Activated CD8-positive, alpha-beta memory T cell treated with anti-CD3 and anti-CD28 coated beads for 48 hours (primary cell): ENCODE data around the gene CCSER2.
"Not testable (repeated sequence)": the region's sequence is repeated elsewhere in the genome, so short reads cannot be mapped to it uniquely, and the experiment has no call there.

Source experiments
- DNase-seq, 3 experiments: peaks; one replicate each; pipeline ENCODE4 v3.0.0-alpha.2; 2020; ENCODE audit warnings: low read depth in 2 of 3, low spot score in 2 of 3

The CCSER2 gene

DNA sequence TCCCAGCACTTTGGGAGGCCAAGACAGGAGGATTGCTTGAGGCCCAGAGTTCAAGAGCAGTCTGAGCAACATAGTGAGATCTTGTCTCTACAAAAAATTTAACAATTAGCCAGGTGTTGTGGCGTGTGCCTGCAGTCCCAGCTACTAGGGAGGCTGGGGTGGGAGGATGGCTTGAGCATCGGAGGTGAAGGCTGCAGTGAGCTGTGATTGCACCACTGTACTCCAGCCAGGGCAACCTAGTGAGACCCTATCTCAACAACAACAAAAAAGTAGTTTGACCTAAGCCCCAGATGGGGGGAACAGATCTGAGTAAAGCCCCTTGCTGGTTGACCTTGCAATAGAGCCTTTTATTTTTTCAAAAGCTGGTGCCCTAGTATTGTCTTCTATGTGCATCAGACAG is 15.6 kb upstream of the CCSER2 start:
- no peak for DNase-seq

DNA sequence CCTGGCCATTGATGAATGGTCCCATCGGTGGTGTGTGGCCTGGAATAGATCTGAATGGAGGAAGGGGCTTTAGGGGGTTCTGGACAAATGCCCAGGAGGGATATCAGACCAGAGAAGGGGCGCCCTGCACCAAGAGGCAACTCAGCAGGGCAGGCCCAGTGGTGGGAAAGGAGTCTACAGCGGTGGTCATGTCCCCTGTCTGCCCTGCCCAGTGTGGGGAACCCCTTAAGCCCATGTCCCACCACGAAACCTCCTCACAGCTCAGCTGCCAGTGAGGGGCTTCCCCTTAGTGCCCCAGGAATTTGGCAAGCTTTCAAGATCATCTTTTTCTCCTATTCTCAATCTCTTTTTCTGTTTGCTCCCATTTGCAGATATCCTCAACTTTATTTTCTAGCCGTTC is 14.1 kb upstream of the CCSER2 start:
- no peak for DNase-seq

DNA sequence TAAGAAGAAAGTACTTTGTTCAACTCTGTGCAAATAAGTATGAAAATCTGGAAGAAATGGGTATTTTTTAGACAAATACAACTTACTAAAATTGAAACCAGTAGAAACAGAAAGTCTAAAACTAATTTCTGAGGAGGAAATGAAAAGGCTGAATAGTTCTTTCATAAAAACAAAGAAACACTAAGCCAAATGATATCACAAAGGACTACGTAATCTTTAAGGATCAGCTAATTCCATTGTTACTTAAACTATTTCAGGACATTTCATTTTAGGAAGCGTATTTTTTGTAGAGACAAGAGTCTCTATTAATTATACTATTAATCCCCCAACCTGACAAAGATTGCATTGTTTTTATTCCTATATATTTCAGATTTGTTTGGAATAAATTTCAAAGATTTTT is 11.2 kb upstream of the CCSER2 start:
- DNase-seq, result no peak

DNA sequence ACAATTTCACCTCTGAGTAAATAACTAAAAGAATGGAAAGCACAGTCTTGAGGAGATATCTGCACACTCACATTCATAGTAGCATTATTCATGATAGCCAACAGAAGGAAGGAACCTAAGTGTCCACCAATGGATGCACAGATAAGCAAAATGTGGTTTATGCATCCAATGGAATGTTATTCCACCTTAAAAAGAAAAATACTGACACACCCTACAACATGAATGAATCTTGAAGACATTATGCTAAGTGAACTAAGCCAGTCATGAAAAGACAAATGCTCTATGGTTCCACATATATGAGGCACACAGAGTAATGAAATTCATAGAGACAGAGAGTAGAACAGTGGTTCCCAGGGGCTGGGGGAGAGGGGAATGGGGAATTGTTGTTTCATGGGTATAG is 6.5 kb upstream of the CCSER2 start:
- no peak for DNase-seq

DNA sequence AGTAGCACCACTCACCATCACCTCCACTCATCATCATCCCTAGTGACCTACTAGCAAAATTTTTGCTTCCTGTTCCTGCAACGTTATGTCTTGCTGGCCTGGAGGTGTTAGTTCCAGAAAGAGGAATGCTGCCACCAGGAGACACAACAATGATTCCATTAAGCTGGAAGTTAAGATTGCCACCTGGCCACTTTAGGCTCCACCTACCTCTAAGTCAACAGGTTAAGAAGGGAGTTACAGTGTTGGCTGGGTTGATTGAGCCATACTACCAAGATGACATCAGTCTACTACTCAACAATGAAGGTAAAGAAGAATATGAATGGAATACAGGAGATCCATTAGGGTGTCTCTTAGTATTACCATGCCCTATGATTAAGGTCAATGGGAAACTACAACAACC is 4.8 kb upstream of the CCSER2 start:
- not testable (repeated sequence) for DNase-seq

DNA sequence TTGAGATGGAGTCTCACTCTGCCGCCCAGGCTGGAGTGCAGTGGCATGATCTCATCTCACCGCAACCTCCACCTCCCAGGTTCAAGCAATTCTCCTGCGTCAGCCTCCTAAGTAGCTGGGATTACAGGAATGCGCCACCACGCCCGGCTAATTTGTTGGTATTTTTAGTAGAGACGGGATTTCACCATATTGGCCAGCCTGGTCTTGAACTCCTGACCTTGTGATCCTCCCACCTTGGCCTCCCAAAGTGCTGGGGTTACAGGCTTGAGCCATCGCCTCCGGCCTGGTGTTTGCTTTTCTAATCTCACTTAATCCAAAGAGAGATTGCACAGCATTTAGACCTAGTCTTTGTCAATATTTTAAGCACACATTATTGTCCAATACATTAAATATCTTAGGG is 1.4 kb upstream of the CCSER2 start:
- not testable (repeated sequence) for DNase-seq

DNA sequence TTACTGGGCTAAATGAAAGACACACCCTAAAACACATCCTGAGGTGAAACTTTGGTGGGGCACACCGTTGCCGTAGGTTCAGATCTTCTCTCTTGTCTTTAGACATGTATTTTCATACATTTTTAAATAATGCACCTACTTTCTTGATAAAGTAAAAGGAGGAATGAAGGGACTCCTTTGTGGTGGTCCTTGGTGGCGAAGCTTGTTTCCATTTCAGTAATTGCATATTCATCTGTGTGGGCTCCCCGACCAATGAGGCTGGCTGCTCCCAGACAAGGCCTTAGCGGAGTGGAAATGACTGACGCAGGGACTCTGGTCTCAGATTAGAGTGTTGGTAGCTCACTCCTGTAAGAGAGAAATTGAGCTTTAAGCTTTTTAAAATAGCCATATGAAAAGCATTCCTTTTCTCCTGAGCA is 815 bp downstream of the CCSER2 start:
- DNase-seq, result peak in 1 of 3 experiments; percentile 53

DNA sequence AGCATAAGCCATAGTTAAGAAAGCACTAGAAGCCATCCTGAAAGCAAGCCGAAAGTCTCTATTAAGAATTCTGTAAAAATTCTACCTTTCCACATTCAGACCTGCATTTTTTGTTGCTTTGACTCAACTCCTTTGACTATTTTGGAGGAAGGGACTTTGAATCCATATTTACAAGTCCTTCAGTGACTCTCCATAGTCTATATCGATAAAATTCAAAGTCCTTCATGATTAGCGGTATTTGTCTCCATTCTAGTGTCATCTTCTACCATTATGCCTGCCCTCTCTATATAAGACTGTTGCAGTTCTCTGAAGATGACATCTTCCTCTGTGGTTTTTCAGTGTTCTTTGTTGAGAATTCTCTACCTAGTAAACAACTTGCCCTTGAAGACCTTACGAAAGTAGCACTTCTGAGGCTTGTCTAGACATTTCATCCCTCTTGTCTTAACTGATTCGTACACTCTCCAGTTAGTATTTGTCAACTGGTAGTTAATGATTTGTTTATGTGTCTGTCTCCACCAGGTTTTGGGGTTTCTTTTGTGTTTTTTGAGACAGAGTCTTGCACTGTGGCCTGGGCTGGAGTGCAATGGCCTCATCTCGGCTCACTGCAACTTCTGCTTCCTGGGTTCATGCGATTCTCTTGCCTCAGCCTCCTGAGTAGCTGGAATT is 1.7 kb downstream of the CCSER2 start:
- DNase-seq, result no peak

DNA sequence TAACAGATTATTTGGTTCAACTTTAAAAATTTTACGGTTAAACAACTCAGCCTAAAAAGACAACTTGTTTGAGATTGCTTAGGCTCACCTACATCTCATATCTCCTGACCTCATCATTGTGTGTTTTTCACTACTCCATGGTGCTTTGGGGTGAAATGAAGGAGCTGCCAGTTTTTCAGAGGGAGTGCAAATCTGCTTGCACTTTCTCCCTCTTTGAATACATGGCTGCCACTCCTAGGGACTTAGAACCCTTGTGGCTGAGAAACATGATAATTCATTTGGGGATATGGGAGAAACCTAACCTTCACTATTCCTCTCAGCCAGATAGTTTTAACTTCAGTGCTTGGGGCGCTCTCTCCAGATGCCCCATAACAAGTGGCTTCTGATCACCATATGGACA is 2.7 kb downstream of the CCSER2 start:
- no peak for DNase-seq

DNA sequence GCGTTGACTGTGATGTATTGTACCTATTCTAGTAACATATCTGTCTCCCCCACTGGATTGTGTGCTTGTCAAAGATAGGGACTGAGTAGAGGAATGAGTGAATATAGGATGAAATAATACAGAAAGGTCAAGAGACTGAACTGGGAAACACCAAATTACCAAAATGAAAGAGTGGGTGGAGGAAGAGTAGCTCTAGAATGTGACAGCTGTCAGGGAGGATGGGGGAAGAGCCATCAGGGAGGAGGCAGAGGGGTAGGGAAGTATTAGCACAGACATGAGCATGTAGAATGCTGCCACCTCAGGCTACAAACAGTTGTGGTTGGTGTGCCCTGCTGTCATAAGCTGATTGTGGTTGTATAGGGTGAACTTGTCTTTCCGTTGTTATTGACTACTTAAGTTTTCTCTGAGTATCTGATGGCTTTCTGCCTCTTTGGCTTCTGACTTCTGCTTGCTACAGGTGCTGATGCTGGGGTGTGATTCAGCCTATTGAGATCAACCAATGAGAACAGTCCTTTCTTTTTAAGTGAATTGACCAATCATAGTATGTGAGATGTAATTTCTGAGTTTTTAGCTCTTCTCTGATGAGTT is 5.6 kb downstream of the CCSER2 start:
- DNase-seq, result peak in 2 of 3 experiments; percentile 31 to 37

DNA sequence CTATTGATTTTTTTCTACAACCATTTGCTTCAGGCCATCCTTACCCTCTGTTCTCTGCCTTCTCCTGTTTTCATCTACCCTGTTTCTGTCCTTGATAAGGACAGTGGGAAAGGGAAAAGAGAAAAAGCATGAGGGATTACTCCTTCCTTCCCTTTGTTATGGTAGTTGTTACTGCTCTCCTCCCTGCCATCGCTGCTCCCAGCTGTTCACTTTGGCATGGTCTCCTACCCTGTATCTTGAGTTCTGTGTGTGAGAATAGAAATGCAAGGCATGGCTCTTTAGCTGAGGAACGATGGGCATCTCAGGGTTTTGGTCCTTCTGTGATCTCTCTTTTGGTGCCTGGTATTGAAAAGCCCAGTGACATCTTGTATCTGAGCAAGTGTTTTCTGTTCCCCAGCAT is 6.4 kb downstream of the CCSER2 start:
- DNase-seq, result no peak

DNA sequence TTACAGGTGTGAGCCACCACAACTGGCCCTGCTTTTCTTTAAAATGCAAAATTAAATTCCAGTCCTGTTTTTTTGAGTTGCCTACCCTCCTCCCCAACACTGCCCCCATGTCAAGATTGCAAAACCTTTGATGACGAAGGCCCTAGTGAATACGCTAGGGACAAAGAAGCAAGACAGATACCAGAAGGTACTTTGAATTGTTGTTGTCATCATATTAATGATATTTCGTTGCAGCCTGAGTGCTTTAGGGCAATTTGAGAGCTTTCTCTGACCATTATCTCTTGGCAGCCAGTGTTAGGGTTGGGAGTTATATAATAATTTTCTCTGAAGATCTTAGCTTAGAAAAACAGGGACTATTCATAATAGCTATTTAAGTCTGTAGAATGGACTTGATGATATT is 7.1 kb downstream of the CCSER2 start:
- DNase-seq, result no peak

DNA sequence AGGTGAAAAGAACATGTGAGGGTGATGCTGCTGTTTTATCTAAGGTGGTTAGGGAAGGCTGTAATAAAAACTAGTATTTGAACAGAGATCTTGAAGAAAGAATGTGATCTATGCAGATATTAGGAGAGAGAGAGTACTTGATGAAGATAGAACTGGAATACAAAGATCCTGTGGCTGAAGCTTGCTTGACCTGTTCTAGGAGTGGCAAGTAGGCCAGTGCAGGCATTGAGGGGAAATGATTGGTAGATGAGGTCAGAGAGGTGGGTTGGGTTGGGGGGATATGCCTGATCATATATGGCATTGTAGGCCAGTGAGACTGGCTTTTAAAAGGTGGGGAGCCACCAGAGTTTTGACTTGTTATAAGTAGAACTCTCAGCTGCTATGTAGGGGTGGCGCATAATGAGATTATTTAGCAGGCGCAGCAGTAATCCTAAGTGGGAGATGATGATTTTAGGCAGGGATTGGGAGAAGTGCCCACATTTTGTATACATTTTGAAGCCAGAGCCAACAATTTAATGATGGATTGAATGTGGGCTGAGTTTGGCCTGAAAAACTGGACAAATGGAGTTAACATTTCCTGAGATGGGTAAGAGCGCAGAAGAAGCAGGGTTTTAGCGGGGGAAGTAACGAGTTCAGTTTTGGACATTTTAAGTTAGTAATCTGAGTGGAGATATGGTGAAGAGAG is 8.2 kb downstream of the CCSER2 start:
- DNase-seq, result no peak

DNA sequence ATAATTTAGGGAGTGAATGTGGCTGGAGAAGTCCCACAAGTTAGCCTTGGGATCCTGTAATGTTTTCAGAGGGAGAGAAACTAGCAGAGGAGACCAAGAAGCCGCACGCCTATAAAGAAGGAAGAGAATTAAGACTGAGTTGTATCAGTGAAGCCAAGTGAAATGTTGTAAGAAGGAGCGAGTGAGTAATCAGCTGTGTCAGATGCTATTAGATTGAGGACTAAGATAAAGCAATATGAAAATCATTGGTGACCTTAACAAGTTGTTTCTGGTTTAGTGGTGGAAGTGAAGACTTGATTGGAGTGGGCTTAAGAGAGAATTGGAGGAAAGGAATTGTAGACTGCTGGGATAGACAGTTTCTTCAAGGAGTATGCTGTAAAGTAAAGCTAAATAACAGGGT is 8.8 kb downstream of the CCSER2 start:
- DNase-seq, result no peak

DNA sequence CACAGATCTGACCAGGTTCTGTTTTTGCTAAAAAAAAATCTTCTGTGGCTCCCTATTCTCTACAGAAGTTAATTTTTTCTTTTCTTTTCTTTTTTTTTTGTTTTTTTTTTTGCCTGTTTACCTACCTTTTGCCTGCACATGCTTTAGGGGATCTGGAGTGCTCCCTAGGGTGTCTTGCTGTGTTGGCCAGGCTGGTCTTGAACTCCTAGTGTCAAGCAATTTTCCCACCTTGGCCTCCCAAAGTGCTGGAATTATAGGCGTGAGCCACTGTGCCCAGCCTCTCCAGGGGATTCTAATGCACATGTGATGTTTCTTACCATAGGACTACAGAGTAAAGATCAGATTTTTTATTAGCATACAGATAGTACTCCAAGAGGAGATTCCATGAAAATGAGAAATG is 10.6 kb downstream of the CCSER2 start:
- DNase-seq, result no peak

DNA sequence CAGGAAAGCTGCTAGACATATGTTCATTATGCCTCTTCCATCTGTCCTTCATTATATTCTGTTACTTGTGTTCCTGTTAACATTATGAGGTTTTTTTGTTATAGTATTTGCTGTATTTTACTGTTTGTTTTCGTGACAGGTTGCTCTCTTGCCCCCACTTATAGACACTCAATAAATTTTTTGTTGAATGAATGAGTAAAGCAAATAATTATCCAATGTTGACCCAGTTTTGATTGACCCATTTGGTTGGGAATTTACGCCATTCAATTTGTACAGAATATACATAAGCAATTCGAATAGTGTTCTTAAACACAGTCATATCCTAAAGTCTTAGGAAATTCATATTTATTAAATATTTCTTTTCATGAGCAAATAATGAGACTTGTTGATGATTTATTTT is 11.8 kb downstream of the CCSER2 start:
- no peak for DNase-seq

DNA sequence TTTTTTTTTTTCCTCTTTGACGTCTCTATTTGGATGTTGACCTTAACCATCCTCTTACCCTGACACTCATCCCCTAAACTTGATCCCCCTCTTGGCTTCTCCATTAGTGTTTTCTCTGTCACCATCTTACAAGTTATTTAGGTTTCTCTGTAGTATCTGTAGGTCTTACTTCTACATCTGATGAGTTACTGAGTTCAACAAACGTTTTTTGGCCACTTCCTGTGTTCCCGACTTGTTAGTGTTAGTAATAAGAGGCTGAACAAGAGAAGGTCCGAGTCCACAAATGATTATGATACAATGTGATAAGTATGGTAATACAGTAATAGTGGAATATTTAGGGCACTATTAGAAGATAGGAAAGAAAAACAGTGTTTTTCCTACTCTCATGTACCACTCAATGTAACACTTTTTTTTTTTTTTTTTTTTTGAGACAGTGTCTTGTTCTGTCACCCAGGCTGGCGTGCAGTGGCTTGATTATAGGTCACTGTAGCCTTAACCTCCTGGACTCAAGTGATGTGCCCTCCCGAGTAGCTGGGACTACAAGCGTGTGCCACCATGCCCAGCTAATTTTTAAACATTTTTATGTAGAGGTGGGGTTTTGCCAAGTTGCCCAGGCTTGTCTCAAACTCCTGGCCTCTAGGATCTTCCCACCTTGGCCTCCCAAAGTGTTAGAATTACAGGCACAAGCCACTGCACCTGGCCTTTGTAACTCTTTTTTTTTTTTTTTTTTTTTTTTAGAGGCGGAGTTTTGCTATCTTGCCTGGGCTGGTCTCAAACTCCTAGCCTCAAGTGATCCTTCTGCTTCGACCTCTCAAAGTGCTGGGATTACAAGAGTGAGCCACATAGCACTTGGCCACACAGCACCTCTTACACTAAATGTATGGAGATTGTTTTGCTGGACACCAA is 12.5 kb downstream of the CCSER2 start:
- no peak for DNase-seq

DNA sequence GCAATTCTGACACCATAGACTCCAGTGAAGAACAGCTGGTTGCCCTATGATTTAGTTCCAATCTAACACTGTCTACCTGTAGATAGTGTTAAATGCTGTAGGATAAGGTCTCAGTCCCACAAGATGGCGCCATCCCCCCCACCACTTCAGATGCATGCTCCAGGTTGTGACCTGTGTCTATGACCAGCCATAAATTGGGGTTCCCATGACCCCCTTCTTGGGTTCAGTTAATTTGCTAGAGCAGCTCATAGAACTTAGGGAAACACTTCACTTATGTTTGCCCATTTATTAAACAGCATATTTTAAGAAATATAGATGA is 13.1 kb downstream of the CCSER2 start:
- DNase-seq, result no peak

DNA sequence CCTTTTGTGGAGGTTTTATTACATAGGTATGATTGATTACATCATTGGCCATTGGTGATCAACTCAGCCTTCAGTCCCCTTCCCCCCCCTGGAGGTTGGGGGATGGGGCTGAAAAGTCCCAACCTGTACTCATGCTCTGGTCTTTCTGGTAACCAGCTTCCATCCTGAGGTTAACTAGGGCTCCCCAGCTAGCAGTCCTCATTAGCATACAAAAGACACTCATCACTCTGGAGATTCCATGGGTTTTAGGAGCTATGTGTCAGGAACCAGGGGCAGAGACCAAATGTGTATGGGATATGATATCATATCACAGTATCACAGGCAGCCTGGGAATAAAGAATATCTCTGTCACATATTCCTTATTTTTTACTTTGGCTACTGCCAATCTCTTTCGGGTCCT is 13.6 kb downstream of the CCSER2 start:
- no peak for DNase-seq

DNA sequence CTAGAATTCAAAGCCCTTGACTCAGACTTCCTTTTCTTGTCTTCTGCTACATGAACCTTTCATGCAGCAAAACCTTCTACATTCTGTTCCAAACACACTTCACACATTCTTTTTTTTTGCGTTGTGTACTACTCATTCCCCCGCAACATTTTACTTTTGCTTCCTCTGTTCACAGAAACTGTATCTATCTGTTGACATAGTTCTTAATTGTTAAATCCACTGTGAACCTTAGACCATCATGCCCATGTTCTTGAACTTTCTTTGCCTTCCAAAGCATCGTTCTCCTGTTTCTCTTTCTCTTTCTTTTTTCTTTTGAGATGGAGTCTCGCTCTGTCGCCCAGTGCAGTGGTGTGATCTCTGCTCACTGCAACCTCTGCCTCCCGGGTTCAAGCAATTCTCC is 14.2 kb downstream of the CCSER2 start:
- DNase-seq, result no peak

DNA sequence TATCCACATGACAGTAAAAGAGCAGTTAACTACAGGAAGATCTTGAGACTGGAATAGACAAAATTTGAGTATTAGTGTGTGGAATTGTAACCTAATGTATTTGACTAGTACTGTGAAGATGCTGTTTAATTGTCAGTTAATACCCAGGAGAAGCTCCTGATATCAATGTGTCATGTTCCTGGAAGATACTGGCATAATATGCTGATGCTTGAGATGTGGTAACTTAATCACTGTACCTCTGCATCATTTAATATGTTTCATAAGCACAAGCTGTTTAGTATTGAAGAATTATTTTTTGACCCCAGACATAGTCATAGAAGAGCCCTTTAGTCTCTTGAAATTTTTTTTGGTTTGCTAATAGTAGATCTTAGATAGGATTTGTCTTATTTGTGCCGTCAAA is 15.4 kb downstream of the CCSER2 start:
- no peak for DNase-seq

DNA sequence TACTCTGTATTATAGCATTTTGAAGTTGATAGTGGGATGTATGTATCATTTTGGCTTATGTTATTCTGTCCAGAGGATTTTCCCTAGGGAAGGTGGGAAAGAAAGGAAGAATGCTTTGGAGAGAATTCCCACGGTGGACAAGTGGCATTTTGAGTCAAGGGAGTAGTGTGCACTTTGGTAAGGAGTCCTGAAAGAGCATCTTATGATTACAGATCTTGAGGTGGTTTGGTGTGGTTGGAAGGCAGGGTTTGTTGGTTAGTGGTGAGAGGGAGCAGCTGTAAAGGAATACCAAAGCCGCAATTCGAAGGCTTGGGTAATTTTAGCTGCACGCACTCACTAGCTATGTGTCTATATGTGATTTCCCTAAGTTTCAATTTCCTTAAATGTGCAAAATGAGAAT is 16.1 kb downstream of the CCSER2 start:
- DNase-seq, result no peak
